ENCODE results near the gene VAMP5.
"Not testable (repeated sequence)": the region's sequence is repeated elsewhere in the genome, so short reads cannot be mapped to it uniquely, and the experiment has no call there.

Gene VAMP5

GRCh38 chr2:85551698-85552678 is 32.2 kb upstream of the VAMP5 start:
- DNase-seq, result peak; percentile 85

GRCh38 chr2:85553184-85553583 is 31.0 kb upstream of the VAMP5 start:
- no peak for DNase-seq

DNA sequence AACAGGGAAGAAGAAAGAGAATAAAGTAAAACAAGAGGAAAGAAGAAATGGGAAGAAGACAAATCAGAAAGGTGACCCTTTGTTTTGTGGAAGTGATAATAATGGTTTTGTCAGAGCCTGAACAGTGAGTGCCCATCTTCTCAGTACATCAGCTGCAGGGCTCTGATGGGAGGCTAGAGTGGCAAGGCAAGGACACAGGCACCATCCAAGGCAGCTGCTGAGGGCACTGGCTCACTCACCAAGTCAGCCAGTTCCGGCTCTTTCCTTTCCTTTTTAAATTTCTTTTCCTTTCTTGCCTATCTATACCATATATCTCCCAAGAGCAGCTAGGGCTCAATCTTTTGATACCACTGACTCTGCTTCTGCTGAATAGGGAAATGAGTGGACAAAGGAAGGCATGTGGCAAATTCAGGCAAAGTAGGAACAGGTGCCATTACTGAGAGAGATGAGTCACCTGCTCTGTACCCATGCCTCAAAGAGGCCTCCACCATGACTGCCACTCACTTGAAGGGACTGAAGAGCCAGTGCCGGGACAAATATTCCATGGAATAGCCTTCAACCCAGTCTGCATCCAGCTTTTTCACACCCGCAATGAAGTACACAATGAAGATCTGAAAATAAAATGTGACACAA is 29.1 kb upstream of the VAMP5 start:
- DNase-seq, result no peak

- no peak for DNase-seq
Observed at GRCh38 chr2:85557130-85557529, 27.1 kb upstream of the VAMP5 start.

- no peak for DNase-seq
Observed at GRCh38 chr2:85558160-85558559, 26.1 kb upstream of the VAMP5 start.

DNA sequence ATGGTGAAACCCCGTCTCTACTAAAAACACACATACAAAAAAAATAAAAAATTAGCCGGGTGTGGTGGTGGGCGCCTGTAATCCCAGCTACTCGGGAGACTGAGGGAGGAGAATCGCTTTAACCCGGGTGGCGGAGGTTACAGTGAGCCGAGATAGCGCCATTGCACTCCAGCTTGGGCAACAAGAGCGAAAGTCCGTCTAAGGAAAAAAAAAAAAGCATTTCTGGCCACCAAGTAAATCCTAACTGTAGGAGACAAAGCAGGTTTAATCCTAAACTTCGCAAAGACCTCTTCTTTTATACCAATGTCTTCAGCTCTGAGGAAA is 23.9 kb upstream of the VAMP5 start:
- DNase-seq, result not testable (repeated sequence)

DNA sequence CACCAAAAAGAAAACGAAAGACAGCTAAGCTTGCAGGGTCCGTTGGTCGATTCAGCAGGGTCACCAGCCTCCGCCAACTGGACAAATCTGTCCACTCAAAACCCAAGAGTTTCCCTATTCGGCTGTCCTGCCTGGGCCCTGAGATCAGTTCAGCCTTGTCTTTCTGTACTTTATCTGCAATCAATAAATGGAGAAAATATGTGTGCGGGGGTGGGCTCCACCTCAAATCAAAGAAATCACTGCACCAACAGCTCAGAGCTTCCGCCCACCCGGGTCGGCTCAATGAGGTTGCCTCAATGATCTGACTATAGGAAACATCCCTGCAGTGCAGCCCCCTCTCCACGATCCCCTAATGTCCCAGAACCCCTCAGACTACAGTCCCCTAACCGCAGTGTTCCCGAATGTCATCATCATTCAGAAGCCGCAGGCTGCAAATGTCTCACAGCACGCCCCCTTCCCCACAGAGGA is 23.4 kb upstream of the VAMP5 start:
- no peak for DNase-seq

DNA sequence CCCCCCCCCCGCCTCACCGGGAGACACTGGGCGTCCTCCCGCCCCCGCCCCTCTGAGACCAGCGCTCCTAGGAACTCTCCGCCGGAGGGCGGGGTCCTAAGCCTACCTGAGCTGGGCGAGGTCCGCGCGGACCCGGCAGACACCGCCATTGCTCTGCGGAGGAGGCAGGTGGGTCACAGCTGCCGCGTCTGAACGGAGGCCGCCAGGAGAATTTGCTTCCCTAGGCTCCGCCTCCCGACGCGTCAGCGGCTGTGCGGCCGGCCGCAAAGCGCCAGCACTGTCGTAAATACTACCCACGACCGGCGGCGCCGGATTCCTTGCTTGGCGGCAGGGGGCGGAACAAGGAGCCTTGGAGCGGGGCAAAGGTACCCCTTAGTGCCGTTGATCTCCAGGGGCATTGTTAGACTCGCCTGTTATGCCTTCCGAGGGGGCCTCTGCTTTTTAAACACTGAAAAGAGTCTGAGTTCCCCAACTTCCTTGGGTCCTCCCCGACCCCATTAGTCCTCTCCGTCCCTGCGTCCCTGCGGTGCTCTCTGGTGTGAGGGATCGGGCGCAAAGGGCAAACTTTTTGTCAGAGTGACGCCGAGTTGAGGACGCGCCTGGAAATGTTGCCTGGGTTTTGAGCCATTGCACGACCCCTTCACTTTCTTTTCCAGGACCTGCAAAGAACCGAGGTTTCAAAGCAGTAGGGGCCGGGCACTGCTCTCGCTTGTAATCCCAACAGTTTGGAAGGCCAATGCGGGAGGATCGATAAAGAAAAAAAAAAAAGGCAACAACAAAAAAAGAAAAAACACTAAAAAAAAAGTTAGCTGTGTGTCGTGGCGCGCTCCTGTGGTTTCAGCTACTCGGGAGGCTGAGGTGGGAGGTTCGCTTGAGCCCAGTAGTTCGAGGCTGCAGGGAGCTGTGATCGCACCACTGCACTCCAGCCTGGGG is 22.7 kb upstream of the VAMP5 start, which contains the start of gene GGCX:
GGCX (minus strand) TSS at position 214 of the 933 bp plus-strand sequence; CDS start at position 149, 65 bp downstream.
- peak; percentile 96 for DNase-seq

DNA sequence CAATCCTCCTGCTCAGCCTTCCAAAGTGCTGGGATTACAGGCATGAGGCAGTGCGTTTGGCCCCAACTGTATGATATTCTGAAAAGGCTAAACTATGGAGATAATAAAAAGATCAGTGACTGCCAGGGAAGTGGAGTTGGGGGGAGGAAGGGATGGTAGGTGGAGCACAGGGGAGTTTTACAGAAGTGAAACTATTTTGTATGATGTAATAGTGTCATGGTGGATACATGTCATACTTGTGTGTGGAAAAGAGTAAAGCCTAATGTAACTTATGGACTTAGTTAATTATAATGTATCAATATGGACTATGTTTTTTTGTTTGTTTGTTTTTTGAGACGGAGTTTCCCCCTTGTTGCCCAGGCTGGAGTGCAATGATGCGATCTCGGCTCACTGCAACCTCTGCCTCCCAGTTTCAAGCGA is 20.1 kb upstream of the VAMP5 start:
- no peak for DNase-seq

- DNase-seq, result no peak
Observed at GRCh38 chr2:85566265-85566664, 18.0 kb upstream of the VAMP5 start.

GRCh38 chr2:85575739-85576138 is 8.5 kb upstream of the VAMP5 start:
- no peak for DNase-seq

- no peak for DNase-seq
Observed at GRCh38 chr2:85577063-85577385, 7.2 kb upstream of the VAMP5 start.

DNA sequence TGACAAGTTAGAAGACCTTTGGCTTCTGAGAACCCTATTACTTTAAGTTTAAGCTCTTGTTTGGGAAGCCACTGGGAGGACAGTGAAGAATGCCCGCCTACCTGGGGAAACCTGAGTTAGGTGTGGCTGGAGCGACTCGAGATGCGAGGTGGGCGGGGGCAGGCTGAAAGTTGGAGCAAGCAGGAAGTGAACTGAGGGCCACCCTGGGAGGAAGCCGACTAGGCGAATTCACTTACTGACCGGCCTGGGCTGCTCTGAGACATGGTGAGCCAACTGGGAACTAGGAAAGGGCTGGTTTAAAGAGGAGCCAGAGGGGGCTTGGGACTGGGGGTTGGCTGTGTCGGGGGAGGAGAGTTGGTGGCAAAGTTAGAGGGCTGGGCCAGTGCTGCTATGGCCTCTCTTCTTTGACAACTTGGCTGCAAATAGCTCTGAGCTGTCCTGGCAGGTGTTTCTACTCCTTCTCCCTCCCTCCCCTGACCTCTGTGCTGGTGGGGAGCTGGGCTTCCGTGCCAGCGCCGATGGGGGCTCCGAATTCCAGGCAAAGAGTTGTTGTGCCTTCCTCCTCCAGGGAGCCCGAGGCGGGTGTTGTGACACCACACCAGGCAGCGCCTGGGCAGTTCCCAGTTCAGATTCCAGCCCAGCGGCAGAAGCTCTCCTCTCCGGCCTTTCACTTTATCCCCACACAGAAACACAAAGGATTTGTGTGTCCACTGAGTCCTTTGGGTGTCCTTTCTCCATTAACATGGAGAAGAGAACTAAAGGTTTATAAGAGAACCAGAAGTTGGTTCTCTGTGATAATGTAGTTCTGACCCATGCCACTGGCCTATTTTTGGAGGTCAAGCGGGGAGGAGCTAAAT is 6.6 kb upstream of the VAMP5 start, which contains the start of gene VAMP8:
VAMP8 (plus strand) TSS at position 201 of the 857 bp plus-strand sequence; CDS start at position 262, 61 bp downstream.
- no peak for DNase-seq

DNA sequence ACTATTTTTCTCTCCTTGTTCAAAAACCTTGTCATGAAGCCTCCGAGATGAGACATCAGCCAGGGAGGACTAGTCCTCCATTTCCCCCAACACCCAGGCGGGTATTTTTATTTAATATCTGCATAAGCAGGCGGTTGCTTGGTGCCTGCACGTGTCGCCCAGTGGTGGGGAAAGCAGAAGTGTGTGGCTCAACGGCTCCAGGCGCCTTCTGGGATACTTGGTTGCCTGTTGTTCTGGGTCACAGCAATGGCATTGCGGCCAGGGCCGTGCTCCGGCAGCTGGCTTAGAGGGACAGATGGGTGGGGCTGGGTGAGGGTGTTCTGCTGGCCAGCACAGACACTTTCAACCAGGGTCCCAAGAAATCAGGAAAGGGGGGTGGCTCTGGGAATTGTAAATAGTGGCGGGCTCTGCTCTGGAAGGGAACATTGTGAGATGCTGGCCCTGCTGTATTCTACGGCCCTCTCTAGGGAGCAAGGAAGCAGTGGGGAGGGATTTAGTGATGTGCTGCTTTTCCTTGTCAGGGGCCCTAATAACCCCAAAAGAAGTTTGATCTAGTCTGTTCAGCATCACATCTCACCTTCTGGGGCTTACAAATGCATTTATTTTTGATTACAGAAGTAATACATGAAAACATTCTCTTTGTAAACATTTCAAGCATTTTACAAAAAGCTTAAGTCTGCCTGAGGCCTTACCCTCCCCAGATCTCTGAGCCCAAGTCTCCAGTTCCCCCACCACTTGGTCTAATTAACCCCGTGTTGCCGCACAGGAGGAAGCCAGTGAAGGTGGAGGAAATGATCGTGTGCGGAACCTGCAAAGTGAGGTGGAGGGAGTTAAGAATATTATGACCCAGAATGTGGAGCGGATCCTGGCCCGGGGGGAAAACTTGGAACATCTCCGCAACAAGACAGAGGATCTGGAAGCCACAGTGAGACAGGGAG is 5.7 kb upstream of the VAMP5 start:
- no peak for DNase-seq

DNA sequence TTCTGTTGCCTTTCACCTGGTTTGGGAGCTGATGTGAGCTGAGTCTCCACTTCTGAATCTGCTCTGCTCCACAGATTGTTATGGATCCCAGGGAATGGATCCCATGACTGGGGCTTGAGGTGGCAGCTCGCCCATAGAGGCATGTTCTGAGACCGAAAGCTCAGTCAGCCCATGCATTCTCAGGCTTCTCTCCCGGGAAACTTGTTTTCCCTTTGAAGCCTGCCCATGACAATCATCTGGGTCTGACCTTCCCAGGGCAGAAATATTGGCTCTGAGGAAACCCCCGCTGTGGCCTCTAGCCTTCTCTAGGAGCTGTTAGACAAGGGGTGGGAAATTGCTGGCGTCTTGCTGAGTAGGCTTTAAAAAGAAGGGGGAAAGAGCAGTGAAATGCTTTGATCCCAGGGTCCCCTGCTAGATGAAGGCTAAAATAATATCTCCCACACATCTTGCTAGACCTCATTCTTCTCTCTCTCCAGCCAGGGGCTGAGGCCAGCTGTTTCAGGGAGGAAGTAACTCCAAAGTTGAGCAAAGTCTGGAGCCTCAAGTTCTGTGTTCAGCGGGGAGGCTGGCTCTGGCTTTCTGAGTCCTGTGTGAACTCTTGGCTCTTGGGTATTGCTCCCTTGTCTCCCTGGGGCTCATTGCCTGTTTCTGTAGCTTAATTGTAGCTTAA is 4.8 kb upstream of the VAMP5 start:
- DNase-seq, result no peak

GRCh38 chr2:85580206-85580605 is 4.0 kb upstream of the VAMP5 start:
- no peak for DNase-seq

GRCh38 chr2:85582492-85582891 is 1.7 kb upstream of the VAMP5 start:
- DNase-seq, result no peak

DNA sequence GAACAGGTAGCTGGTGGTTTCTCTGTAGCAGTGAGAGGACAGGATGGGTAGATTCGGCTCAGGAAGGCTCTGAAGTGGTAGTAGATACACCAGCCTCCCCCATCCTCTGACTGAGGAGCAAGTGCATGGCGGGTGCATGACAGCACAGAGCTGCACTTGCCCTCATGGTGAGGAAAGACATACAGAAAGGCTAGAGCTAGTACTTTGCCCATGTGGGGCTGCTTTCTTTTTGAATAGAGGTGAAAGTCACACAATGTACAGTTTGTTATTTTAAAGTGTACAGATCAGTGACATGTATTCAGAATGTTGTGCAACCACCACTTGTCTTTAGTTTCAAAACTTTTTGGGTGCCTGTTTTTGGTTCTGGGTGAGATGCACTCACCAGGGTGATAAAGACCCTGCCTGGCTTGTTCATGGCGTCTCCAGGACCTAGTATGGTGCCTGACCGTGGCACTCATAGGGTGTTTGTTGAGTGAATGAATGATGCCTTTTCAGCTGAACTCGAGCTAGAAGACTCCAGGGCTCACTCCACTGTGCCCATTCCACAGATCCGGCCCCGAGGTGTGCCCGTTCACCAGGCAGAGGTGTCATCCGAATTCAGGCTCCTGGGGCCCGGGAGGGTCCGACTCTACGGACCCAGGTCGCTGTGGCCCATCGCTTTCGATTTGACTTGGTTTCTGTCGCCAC is 421 bp upstream of the VAMP5 start:
- no peak for DNase-seq

Data from right forelimb (tissue), 1 donor.